NCI-H524 treated with DMSO at 0.1 percent for 48 hours (cell line): ENCODE results near the gene GASK1A.

Experiments used
- DNase-seq: peaks from one replicate; lab custom pipeline; 2025; lab: John Stamatoyannopoulos, UW

Gene GASK1A

DNA sequence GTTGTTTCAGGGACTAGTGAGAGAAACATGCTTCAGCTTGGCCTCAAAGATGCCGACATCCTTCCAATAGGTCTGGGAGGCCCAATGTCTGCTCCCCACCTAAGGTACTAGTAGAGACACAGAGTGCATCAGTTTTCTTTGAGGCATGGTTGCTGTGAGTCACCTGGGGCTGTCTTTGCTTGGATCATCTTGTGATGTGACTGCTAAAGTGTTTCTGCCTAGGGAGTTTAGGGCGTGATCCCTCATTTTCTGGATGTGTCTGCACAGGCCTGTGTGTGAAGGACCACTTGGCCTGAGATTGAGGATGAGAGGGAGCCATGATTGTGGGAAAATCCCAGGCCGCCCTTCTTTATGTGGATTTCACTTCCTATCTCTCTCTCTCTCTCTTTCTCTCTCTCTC, 4.8 kb downstream of the GASK1A start:
- DNase-seq = no peak

DNA sequence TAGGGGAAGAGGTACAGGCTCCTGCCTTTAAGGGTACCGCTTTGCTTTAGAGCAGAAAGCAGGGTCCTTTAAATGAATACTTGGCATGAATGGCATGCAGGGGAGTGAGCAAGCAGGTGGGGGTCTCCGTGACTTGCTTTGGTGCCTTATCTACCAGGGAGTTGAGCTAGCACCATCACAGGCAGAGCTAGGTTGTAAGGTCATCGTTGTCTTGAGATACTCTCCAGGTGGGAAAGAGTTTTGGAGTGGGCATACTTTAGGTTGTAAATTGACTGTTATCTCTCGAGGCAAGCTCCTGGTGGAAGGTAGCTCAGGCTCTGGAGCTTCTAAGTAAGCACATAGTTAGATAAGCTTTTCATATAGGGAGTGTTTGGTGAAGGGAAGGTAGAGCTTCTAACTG, 5.6 kb downstream of the GASK1A start:
- no peak for DNase-seq

GRCh38 chr3:42988097-42988496, 9.0 kb downstream of the GASK1A start:
- DNase-seq = no peak

GRCh38 chr3:42988566-42988965, 9.5 kb downstream of the GASK1A start:
- no peak for DNase-seq

DNA sequence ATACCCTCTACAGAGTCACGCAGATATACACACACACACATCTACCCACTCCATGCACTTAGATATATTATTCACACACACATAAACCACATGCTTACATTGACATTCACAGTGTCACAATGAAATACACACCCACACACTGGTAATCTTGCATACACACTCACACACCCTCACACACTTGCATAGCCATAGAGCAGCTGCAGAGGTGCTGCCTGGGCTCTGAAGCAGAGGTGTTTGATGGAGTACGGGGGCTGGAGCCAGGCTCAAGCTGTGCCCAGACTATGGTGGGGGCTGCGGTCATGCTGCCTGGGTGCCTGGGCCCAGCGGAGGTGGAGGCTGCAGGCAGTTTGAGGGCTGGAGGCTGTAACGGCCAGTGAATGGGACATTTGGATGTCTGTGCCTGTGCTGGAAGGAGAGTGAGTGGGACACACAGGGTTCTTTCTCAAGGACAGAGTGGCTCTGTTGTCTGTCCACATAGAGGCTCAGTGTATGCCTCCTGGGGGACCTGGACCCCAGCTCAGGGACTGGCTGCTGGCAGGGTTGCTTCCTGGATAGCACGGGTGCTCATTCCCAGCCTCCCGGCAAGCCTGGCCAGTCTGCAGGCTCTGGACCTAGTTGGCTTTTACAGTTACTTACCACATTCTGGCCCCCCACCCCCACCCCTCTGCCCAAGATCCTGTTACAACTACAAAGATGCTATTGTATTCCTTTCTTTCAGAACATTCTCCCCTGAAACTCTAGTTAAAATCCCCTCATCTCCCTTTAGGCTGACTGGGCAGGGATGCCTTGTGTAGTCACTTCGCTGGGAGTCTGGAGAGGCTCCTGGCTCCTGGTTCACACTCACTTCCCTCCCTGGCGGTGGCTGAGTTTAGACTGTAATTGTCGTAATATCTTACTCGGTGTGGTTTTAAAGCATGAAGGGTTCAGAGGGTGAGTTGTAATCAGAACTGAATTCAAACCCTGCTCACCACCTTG, 12.5 kb downstream of the GASK1A start:
- no peak for DNase-seq

DNA sequence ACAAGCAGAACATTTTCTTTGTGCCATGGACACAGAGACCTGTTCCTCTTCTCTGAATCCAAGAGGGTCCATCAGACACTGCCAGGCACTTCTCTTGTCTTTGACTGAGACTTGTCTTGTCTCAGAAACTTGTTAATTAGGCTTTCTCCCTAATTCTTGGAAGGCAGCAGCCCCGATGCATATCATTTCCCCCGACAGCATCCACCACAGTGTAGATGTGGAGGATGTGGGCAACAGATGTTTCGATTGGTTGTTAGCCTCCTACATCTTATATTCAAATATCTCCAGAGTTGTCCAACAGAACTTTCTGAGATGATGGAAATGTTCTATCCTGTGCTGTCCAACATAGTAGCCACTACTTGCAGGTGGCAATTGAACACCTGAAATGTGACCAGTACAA, 15.5 kb downstream of the GASK1A start:
- no peak for DNase-seq

GRCh38 chr3:42996021-42996420, 16.9 kb downstream of the GASK1A start:
- DNase-seq = no peak

GRCh38 chr3:42996633-42997075, 17.5 kb downstream of the GASK1A start:
- no peak for DNase-seq

- DNase-seq = no peak
Observed at GRCh38 chr3:42999212-42999611, 20.1 kb downstream of the GASK1A start.

- no peak for DNase-seq
Observed at GRCh38 chr3:42999632-43000031, 20.5 kb downstream of the GASK1A start.

DNA sequence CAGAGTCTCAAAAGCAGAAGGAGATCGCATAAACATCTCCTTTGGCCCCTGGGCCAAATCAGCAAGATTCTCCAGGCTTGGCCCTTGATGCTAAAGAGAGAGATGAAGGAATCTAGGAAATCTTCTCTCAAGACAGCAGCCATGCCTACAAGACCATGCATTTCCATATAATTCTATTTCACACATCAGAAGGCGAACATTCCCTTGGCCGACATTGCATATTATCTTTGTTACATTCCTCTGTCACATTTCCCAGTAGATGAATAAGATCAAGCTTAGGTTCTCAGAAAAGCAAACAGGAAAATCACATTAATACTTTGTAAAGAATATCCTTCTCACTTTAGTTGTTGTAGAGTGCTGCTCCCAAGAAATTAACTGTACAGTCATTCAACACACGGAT, 21.3 kb downstream of the GASK1A start:
- no peak for DNase-seq

DNA sequence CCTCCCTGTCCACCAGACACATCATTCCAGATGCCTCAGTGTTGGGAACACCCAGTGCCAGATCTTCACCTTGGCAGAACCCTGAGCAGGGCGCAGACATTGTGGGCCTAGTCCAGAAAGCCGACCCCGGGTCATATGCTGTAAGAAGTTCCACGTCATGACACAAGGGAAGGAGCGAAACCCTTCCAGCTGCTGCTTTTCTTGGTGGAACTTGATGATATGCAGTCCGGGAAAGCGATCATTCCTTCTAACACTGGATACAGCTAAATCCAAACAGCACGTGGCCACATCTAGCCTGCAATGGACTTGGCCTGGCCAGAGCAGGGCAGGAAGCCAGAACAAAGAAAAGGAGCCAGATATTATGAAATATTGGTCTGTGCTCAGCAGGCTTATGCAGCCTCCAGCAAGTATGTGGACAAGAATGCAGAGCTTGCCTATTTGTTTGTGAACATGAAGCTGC, 22.0 kb downstream of the GASK1A start:
- DNase-seq = no peak

- no peak for DNase-seq
Observed at GRCh38 chr3:43001556-43002121, 22.5 kb downstream of the GASK1A start.

GRCh38 chr3:43004282-43004681, 25.2 kb downstream of the GASK1A start:
- DNase-seq = no peak

- DNase-seq = no peak
Observed at GRCh38 chr3:43005253-43005652, 26.1 kb downstream of the GASK1A start.

GRCh38 chr3:43005981-43006380, 26.9 kb downstream of the GASK1A start:
- no peak for DNase-seq

GRCh38 chr3:43006825-43007224, 27.7 kb downstream of the GASK1A start:
- DNase-seq = no peak

GRCh38 chr3:43009547-43009946, 30.4 kb downstream of the GASK1A start:
- DNase-seq = no peak

DNA sequence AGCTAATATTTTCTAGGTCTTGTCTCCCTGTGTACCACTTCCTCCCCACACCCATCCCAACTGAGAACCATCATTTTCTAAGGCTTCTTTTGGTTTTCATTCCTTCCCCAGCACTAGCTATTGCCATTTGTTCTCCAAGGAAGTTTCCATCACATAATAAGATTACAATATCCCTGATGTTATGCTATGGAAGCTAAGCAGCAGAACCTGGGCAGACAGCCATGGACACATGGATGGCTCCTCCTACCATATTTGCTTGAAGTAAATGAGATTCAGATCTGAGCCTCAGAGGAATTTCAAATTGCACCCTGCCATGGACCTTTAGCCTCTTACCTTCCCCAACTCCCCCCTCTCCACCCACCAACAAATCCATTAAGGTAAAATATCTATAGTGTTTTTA, 31.5 kb downstream of the GASK1A start:
- DNase-seq = no peak

DNA sequence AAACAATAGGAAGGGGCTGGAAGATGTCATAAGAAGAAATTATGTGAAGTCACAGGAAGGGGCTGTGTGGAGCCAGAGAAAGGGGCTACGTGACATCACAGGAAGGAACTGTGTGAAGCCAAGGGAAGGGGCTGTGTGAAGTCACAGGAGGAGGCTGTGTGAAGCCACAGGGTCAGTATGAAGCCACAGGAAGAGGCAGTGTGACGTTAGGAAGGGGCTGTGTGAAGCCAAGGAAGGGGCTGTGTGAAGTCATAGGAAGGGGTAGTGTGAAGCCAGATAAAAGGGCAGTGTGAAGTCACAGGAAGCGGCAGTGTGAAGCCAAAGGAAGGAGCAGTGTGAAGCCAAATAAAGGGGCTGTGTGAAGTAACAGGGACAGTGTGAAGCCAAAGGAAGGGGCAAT, 32.5 kb downstream of the GASK1A start:
- no peak for DNase-seq

GRCh38 chr3:43012174-43012573, 33.1 kb downstream of the GASK1A start:
- DNase-seq = no peak

GRCh38 chr3:43013256-43013655, 34.1 kb downstream of the GASK1A start:
- DNase-seq = no peak

DNA sequence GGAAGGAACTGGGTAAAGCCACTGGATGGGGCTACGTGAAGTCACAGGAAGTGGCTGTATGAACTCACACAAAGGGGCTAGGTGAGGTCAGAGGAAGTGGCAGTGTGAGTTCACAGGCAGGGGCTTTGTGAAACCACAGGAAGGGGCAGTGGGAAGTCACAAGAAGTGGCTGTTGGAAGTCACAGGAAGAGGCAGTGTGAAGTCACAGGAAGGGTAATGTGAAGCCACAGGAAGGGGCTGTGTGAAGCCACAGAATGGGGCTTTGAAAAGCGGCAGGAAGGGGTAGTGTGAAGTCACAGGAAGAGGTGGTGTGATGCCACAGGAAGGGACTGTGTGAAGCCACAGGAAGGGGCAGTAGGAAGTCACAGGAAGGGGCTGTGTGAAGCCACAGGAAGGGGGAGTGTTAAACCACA, 34.6 kb downstream of the GASK1A start:
- no peak for DNase-seq
